WTC11 (cell line): ENCODE data around the gene PREPL. TPM values are rescaled to one million over a fixed set of nuclear protein-coding genes. Genes with fewer than 3 reads are reported as not detected.

Experiments used
- ATAC-seq: fragments of 200-7000 bp; cut with Tn5 transposase; 2 replicates; pipeline ENCODE4 v1.10.0; 2021; ENCODE audit warnings: mild to moderate bottlenecking, moderate library complexity
- CTCF ChIA-PET: fragments of 300-600 bp; sonication (Branson Sonifier 250); formaldehyde crosslinking; loops from one replicate; lab custom pipeline; 2021; ENCODE audit warnings: antibody characterized with exemption; lab: Charles Lee
- POLR2A ChIA-PET: fragments of 350-600 bp; sonication (Branson Sonifier 250); formaldehyde crosslinking; loops from one replicate; lab custom pipeline; 2021; ENCODE audit warnings: antibody characterized with exemption; lab: Charles Lee
- DNase-seq: peaks from one replicate; pipeline ENCODE4 v3.0.0; 2021; ENCODE audit warnings: low spot score
- H3K27ac Mint-ChIP-seq: 2 replicates; pipeline ENCODE4 v1.8.0; 2021; ENCODE audit warnings: mixed read lengths
- H3K27me3 Mint-ChIP-seq: 2 replicates; pipeline ENCODE4 v1.8.0; 2021; ENCODE audit warnings: low read depth, mild to moderate bottlenecking, moderate library complexity, mixed read lengths
- H3K36me3 Mint-ChIP-seq: 2 replicates; pipeline ENCODE4 v1.8.0; 2021; ENCODE audit warnings: mixed read lengths
- H3K4me1 Mint-ChIP-seq: 2 replicates; pipeline ENCODE4 v1.8.0; 2022; ENCODE audit warnings: mixed read lengths
- H3K4me3 Mint-ChIP-seq: 2 replicates; pipeline ENCODE4 v1.8.0; 2021; ENCODE audit warnings: mild to moderate bottlenecking, moderate library complexity, mixed read lengths
- H3K9me3 Mint-ChIP-seq: 2 replicates; pipeline ENCODE4 v1.8.0; 2021; ENCODE audit warnings: mixed read lengths
- ATF1 ChIP-seq: sonication (generic); formaldehyde crosslinking; IDR thresholded peaks from 2 replicates; pipeline ENCODE4 v1.8.1; 2023; ENCODE audit warnings: mild to moderate bottlenecking, moderate library complexity, missing genetic modification reagents
- ELF4 ChIP-seq: sonication (generic); formaldehyde crosslinking; IDR thresholded peaks from 2 replicates; pipeline ENCODE4 v1.8.1; 2022; ENCODE audit warnings: low read depth, mild to moderate bottlenecking, moderate library complexity, missing genetic modification reagents
- ETV6 ChIP-seq: sonication (generic); formaldehyde crosslinking; IDR thresholded peaks from 2 replicates; pipeline ENCODE4 v1.8.1; 2022; ENCODE audit warnings: mild to moderate bottlenecking, missing genetic modification reagents
- FOXK1 ChIP-seq: sonication (generic); formaldehyde crosslinking; IDR thresholded peaks from 2 replicates; pipeline ENCODE4 v1.8.0; 2022; ENCODE audit warnings: mild to moderate bottlenecking, moderate library complexity, missing genetic modification reagents
- HMGA2 ChIP-seq: fragments of 250-450 bp; sonication (Bioruptor Pico); IDR thresholded peaks from 2 replicates; pipeline ENCODE4 v1.4.0; 2021; ENCODE audit warnings: mild to moderate bottlenecking, moderate library complexity
- KAT7 ChIP-seq: sonication (generic); formaldehyde crosslinking; IDR thresholded peaks from 2 replicates; pipeline ENCODE4 v1.8.1; 2023; ENCODE audit warnings: missing genetic modification reagents, mild to moderate bottlenecking, borderline replicate concordance
- NFATC4 ChIP-seq: fragments of 250-450 bp; sonication (Bioruptor Pico); IDR thresholded peaks from 2 replicates; pipeline ENCODE4 v1.9.0; 2021; ENCODE audit warnings: mild to moderate bottlenecking
- RELA ChIP-seq: sonication (generic); formaldehyde crosslinking; IDR thresholded peaks from 2 replicates; pipeline ENCODE4 v1.8.1; 2022; ENCODE audit warnings: missing genetic modification reagents, mild to moderate bottlenecking, borderline replicate concordance
- RORB ChIP-seq: fragments of 250-450 bp; sonication (Bioruptor Pico); IDR thresholded peaks from 2 replicates; pipeline ENCODE4 v1.9.0; 2021; ENCODE audit warnings: mild to moderate bottlenecking
- SOX15 ChIP-seq: fragments of 250-450 bp; sonication (Bioruptor Pico); IDR thresholded peaks from 2 replicates; pipeline ENCODE4 v1.9.0; 2021; ENCODE audit warnings: mild to moderate bottlenecking
- ZNF121 ChIP-seq: sonication (generic); formaldehyde crosslinking; IDR thresholded peaks from 2 replicates; pipeline ENCODE4 v1.8.0; 2023; ENCODE audit warnings: missing genetic modification reagents
- total RNA-seq: library from RNA; stranded (reverse); gene quantifications from 3 replicates; pipeline ENCODE4 v1.2.3, GENCODE V29; 2021
- TF ChIP-seq, protein P1 (sequence below): sonication (generic); formaldehyde crosslinking; IDR thresholded peaks from 2 replicates; pipeline ENCODE4 v1.8.0; 2023; ENCODE audit warnings: mild to moderate bottlenecking, missing genetic modification reagents
- TF ChIP-seq, protein P2 (sequence below): fragments of 250-450 bp; sonication (Bioruptor Pico); IDR thresholded peaks from 2 replicates; pipeline ENCODE4 v1.9.0; 2021; ENCODE audit warnings: mild to moderate bottlenecking
- TF ChIP-seq, protein P3 (sequence below): sonication (generic); formaldehyde crosslinking; IDR thresholded peaks from 2 replicates; pipeline ENCODE4 v1.8.1; 2022; ENCODE audit warnings: low read depth, missing genetic modification reagents, borderline replicate concordance
- TF ChIP-seq, protein P4 (sequence below): sonication (generic); formaldehyde crosslinking; IDR thresholded peaks from 2 replicates; pipeline ENCODE4 v1.8.0; 2022; ENCODE audit warnings: mild to moderate bottlenecking, missing genetic modification reagents
- TF ChIP-seq, protein P5 (sequence below): fragments of 250-450 bp; sonication (Bioruptor Pico); IDR thresholded peaks from 2 replicates; pipeline ENCODE4 v1.9.0; 2021; ENCODE audit warnings: mild to moderate bottlenecking
- TF ChIP-seq, protein P6 (sequence below): sonication (generic); formaldehyde crosslinking; IDR thresholded peaks from 2 replicates; pipeline ENCODE4 v1.8.1; 2022; ENCODE audit warnings: mild to moderate bottlenecking, missing genetic modification reagents, moderate library complexity, borderline replicate concordance
- TF ChIP-seq, protein P7 (sequence below): sonication (generic); formaldehyde crosslinking; IDR thresholded peaks from 2 replicates; pipeline ENCODE4 v1.8.1; 2023; ENCODE audit warnings: mild to moderate bottlenecking, missing genetic modification reagents, moderate library complexity

The PREPL gene
- total RNA-seq, 1 experiment from 2014 or later = 29.3 TPM

DNA sequence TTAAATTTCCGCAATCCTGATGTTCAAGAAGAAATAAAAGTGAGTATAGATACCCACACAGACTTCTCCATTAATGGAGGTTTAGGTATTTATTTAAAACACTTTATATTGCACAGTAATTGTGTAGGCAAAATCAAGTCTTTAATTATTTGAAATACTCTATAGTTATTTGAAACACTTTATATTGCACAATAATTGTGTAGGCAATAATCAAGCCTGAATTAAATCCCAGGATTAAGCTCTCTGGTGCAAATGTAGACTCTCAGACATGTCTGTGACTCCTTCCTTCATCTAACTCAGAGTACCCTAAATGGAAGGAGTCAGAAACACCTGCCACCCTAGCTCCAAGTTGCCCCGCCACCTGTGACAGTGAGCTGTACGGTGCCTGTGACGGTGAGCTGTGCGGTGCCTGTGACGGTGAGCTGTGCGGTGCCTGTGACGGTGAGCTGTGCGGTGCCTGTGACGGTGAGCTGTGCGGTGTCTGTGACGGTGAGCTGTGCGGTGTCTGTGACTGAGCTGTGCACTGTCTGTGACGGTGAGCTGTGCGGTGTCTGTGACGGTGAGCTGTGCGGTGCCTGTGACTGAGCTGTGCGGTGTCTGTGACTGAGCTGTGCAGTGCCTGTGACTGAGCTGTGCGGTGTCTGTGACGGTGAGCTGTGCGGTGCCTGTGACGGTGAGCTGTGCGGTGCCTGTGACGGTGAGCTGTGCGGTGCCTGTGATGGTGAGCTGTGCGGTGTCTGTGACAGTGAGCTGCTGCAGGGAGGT lies 75.0 kb downstream of the PREPL start:
- Mint-ChIP-seq H3K27me3 (no peaks in the 10 kb centered on the region), H3K4me1 (peaks cover 13% of the 10 kb centered on the region), H3K9me3 (no peaks in the 10 kb centered on the region), H3K27ac (no peak overlapping the region), H3K36me3 (no peaks in the 10 kb centered on the region), H3K4me3 (no peak overlapping the region)
- ChIA-PET POLR2A (no interaction called here), CTCF (interaction anchor here (1.1 to 1.8 kb wide), 2 partner anchors 10 to 242 kb away, joined by 3 to 7 read pairs; no protein-coding TSS in a partner anchor)
- TF ChIP-seq SOX15 (CRISPR knock-in tag) (no peak), ELF4 (no peak), NFATC4 (CRISPR knock-in tag) (no peak), FOXK1 (CRISPR knock-in tag) (no peak), HMGA2 (CRISPR knock-in tag) (no peak), ETV6 (no peak)
- TF ChIP-seq, protein P1, sequence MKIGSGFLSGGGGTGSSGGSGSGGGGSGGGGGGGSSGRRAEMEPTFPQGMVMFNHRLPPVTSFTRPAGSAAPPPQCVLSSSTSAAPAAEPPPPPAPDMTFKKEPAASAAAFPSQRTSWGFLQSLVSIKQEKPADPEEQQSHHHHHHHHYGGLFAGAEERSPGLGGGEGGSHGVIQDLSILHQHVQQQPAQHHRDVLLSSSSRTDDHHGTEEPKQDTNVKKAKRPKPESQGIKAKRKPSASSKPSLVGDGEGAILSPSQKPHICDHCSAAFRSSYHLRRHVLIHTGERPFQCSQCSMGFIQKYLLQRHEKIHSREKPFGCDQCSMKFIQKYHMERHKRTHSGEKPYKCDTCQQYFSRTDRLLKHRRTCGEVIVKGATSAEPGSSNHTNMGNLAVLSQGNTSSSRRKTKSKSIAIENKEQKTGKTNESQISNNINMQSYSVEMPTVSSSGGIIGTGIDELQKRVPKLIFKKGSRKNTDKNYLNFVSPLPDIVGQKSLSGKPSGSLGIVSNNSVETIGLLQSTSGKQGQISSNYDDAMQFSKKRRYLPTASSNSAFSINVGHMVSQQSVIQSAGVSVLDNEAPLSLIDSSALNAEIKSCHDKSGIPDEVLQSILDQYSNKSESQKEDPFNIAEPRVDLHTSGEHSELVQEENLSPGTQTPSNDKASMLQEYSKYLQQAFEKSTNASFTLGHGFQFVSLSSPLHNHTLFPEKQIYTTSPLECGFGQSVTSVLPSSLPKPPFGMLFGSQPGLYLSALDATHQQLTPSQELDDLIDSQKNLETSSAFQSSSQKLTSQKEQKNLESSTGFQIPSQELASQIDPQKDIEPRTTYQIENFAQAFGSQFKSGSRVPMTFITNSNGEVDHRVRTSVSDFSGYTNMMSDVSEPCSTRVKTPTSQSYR (CRISPR knock-in tag) = no peak
- TF ChIP-seq, protein P2, sequence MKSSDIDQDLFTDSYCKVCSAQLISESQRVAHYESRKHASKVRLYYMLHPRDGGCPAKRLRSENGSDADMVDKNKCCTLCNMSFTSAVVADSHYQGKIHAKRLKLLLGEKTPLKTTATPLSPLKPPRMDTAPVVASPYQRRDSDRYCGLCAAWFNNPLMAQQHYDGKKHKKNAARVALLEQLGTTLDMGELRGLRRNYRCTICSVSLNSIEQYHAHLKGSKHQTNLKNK (CRISPR knock-in tag) = no peak
- TF ChIP-seq, protein P3, sequence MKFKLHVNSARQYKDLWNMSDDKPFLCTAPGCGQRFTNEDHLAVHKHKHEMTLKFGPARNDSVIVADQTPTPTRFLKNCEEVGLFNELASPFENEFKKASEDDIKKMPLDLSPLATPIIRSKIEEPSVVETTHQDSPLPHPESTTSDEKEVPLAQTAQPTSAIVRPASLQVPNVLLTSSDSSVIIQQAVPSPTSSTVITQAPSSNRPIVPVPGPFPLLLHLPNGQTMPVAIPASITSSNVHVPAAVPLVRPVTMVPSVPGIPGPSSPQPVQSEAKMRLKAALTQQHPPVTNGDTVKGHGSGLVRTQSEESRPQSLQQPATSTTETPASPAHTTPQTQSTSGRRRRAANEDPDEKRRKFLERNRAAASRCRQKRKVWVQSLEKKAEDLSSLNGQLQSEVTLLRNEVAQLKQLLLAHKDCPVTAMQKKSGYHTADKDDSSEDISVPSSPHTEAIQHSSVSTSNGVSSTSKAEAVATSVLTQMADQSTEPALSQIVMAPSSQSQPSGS (CRISPR knock-in tag) = no peak
- TF ChIP-seq, protein P4, sequence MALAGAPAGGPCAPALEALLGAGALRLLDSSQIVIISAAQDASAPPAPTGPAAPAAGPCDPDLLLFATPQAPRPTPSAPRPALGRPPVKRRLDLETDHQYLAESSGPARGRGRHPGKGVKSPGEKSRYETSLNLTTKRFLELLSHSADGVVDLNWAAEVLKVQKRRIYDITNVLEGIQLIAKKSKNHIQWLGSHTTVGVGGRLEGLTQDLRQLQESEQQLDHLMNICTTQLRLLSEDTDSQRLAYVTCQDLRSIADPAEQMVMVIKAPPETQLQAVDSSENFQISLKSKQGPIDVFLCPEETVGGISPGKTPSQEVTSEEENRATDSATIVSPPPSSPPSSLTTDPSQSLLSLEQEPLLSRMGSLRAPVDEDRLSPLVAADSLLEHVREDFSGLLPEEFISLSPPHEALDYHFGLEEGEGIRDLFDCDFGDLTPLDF (CRISPR knock-in tag) = no peak
- TF ChIP-seq, protein P5, sequence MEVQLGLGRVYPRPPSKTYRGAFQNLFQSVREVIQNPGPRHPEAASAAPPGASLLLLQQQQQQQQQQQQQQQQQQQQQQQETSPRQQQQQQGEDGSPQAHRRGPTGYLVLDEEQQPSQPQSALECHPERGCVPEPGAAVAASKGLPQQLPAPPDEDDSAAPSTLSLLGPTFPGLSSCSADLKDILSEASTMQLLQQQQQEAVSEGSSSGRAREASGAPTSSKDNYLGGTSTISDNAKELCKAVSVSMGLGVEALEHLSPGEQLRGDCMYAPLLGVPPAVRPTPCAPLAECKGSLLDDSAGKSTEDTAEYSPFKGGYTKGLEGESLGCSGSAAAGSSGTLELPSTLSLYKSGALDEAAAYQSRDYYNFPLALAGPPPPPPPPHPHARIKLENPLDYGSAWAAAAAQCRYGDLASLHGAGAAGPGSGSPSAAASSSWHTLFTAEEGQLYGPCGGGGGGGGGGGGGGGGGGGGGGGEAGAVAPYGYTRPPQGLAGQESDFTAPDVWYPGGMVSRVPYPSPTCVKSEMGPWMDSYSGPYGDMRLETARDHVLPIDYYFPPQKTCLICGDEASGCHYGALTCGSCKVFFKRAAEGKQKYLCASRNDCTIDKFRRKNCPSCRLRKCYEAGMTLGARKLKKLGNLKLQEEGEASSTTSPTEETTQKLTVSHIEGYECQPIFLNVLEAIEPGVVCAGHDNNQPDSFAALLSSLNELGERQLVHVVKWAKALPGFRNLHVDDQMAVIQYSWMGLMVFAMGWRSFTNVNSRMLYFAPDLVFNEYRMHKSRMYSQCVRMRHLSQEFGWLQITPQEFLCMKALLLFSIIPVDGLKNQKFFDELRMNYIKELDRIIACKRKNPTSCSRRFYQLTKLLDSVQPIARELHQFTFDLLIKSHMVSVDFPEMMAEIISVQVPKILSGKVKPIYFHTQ (CRISPR knock-in tag) = no peak
- no peak for ATAC-seq
- DNase-seq = no peak

DNA sequence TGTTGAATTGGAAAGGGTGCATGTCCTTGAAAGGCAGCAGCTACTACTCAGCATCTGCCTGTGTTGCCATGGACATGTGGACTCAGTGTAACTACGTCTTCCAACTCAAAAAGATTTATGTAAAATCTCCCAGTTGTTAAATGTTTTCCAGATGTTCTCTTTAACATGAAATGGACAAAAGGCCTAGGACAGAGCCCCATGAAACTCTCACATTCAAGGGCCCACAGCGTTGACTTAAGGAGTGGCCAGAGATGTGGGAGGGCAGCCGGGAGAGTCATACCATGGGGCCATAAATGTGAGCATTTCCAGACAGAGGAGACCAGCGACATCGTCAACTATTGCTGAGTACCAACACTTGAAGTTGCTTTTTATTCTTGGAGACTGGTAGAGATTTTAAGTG lies 76.1 kb downstream of the PREPL start:
- ATAC-seq = no peak
- Mint-ChIP-seq H3K27ac (no peak overlapping the region), H3K4me3 (no peak overlapping the region), H3K4me1 (peaks cover 4% of the 10 kb centered on the region), H3K27me3 (no peaks in the 10 kb centered on the region), H3K9me3 (no peaks in the 10 kb centered on the region)
- POLR2A ChIA-PET = no interaction called here
- TF ChIP-seq ATF1 (CRISPR knock-in tag) (no peak), ZNF121 (no peak), KAT7 (CRISPR knock-in tag) (no peak), SOX15 (CRISPR knock-in tag) (no peak), RORB (no peak), RELA (CRISPR knock-in tag) (no peak), ETV6 (no peak)
- TF ChIP-seq, protein P6, sequence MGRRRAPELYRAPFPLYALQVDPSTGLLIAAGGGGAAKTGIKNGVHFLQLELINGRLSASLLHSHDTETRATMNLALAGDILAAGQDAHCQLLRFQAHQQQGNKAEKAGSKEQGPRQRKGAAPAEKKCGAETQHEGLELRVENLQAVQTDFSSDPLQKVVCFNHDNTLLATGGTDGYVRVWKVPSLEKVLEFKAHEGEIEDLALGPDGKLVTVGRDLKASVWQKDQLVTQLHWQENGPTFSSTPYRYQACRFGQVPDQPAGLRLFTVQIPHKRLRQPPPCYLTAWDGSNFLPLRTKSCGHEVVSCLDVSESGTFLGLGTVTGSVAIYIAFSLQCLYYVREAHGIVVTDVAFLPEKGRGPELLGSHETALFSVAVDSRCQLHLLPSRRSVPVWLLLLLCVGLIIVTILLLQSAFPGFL (CRISPR knock-in tag) = no peak
- TF ChIP-seq, protein P7, sequence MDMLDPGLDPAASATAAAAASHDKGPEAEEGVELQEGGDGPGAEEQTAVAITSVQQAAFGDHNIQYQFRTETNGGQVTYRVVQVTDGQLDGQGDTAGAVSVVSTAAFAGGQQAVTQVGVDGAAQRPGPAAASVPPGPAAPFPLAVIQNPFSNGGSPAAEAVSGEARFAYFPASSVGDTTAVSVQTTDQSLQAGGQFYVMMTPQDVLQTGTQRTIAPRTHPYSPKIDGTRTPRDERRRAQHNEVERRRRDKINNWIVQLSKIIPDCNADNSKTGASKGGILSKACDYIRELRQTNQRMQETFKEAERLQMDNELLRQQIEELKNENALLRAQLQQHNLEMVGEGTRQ (CRISPR knock-in tag) = no peak
- TF ChIP-seq, all 79 proteins: peak for 0
- H3K36me3 Mint-ChIP-seq = no peaks in the 10 kb centered on the region
- CTCF ChIA-PET = interaction anchor here (1.8 kb wide), 1 partner anchor 241 kb away, joined by 5 read pairs; no protein-coding TSS in a partner anchor
- no peak for DNase-seq
